Hepatocyte (in vitro differentiated cells): Measurements from ENCODE around the gene LDLRAD3. TPM values are rescaled to one million over a fixed set of nuclear protein-coding genes. Genes with fewer than 3 reads are reported as not detected.

Experiments used
- DNase-seq: peaks from one replicate; pipeline ENCODE4 v3.0.0-alpha.2; 2016; ENCODE audit warnings: low spot score
- H2AFZ ChIP-seq: fragments of 200-600 bp; sonication (generic); 2 replicates; pipeline ENCODE4 v1.6.0; 2016; ENCODE audit warnings: antibody characterized with exemption, mild to moderate bottlenecking
- H3K27ac ChIP-seq: fragments of 200-600 bp; sonication (generic); 2 replicates; pipeline ENCODE4 v1.5.1; 2016; ENCODE audit warnings: mild to moderate bottlenecking
- H3K27me3 ChIP-seq: fragments of 200-600 bp; sonication (generic); 2 replicates; pipeline ENCODE4 v1.6.1; 2016
- H3K36me3 ChIP-seq: fragments of 200-600 bp; sonication (generic); replicated peaks from 2 replicates; pipeline ENCODE4 v1.5.1; 2016; ENCODE audit warnings: low read depth; ENCODE audit not compliant: insufficient read depth
- H3K4me1 ChIP-seq: fragments of 200-600 bp; sonication (generic); 2 replicates; pipeline ENCODE4 v1.5.1; 2016; ENCODE audit warnings: mild to moderate bottlenecking, moderate library complexity; ENCODE audit not compliant: insufficient read depth
- H3K4me2 ChIP-seq: fragments of 200-600 bp; sonication (generic); 2 replicates; pipeline ENCODE4 v1.6.0; 2016
- H3K4me3 ChIP-seq: fragments of 200-600 bp; sonication (generic); 2 replicates; pipeline ENCODE4 v1.5.1; 2016; ENCODE audit warnings: mild to moderate bottlenecking
- H3K79me2 ChIP-seq: fragments of 200-600 bp; sonication (generic); 2 replicates; pipeline ENCODE4 v1.6.0; 2017; ENCODE audit warnings: mild to moderate bottlenecking
- H3K9me2 ChIP-seq: fragments of 200-600 bp; sonication (generic); replicated peaks from 2 replicates; pipeline ENCODE4 v1.6.0; 2017; ENCODE audit warnings: mild to moderate bottlenecking; ENCODE audit not compliant: insufficient read depth
- H3K9me3 ChIP-seq: fragments of 200-600 bp; sonication (generic); 2 replicates; pipeline ENCODE4 v1.5.1; 2016; ENCODE audit warnings: low read depth, mild to moderate bottlenecking
- H4K20me1 ChIP-seq: fragments of 200-600 bp; sonication (generic); 2 replicates; pipeline ENCODE4 v1.6.0; 2016; ENCODE audit warnings: mild to moderate bottlenecking; ENCODE audit not compliant: insufficient read depth, poor library complexity, severe bottlenecking
- EZH2 ChIP-seq: fragments of 200-600 bp; sonication (generic); IDR thresholded peaks from 2 replicates; pipeline ENCODE4 v1.6.1; 2016; ENCODE audit warnings: antibody characterized with exemption, mild to moderate bottlenecking, borderline replicate concordance
- EZH2phosphoT487 ChIP-seq: fragments of 200-600 bp; sonication (generic); IDR thresholded peaks from one replicate; pipeline ENCODE4 v1.6.1; 2018; ENCODE audit warnings: antibody characterized with exemption, mild to moderate bottlenecking, low read depth, moderate library complexity; ENCODE audit not compliant: unreplicated experiment, severe bottlenecking
- WGBS: methylation state at CpG from one replicate; pipeline ENCODE4 v1.1.6; 2016; ENCODE audit warnings: low lambda C conversion rate; ENCODE audit errors: missing lambda C conversion rate; 5-methylcytosine and 5-hydroxymethylcytosine counted together
- polyA plus RNA-seq: library from polyadenylated mRNA; unstranded; fragments of >200 nt; fragmentation: Nextera tagmentation; extraction: Ambion mirVana; gene quantifications from 2 replicates; pipeline ENCODE4 v1.2.1, GENCODE V29; 2016
- total RNA-seq: library from RNA; depleted of rRNA; stranded (reverse); fragments of >200 nt; gene quantifications from 2 replicates; pipeline ENCODE4 v1.2.3, GENCODE V29; 2014
- TF ChIP-seq, protein P1 (sequence below): fragments of 200-600 bp; sonication (generic); IDR thresholded peaks from 2 replicates; pipeline ENCODE4 v1.5.1; 2016; ENCODE audit warnings: antibody characterized with exemption, mild to moderate bottlenecking; ENCODE audit not compliant: poor library complexity

LDLRAD3 gene
- total and polyA plus RNA-seq, 2 experiments from 2014 or later, result 12.2 TPM

DNA sequence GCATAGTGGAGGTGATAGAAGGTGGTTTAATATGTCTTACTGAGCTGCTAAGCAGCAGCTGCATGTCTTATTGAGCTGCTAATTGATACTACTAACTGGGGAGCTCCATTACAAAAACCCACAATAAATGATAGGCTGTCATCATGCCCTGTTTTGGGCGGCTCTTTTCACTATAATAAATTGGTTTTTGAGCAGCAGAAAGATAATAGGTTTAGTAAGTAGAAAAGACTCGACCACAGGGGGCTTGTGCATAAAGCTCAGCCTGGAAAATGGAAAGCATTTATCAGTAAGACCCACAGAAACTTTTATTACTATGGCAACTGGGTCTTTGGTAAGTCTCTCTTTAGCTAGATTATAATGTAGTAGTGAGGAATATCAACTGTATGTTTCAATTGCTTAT lies 117.6 kb downstream of the LDLRAD3 start:
- H3K36me3 ChIP-seq, result no peaks in the 10 kb centered on the region
- 74% methylated on average over 2 of the region's 2 CpGs for WGBS
- DNase-seq, result no peak

DNA sequence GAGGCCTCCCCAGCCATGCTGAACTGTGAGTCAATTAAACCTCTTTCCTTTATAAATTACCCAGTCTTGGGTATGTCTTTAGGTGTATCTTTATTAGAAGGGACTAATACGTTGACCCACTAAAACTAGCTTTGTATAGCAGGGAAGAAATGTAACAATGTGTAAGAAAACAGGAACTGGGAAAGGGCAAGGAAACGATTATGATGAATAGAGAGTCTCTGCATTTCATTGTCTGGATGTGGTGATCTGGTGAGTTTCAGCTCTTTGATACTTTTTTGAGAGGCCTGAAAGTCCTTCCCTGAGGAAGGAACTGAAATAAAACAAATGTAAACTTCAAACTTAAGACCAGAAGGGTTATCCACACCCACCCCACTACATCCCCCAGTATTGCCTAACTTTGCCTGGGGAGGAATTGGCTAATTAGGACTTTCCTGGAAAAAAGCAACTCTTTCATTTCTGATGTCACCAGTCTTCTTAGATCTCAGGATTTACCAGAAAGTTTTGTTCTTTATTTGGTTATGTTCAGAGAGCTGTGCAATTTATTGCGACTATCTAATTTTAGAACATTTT lies 119.0 kb downstream of the LDLRAD3 start:
- H4K20me1 ChIP-seq, result no peaks in the 10 kb centered on the region
- H3K9me2 ChIP-seq, result no peaks in the 10 kb centered on the region
- H2AFZ ChIP-seq, result no peak overlapping the region
- no peak for DNase-seq
- WGBS, result 73% methylated on average over 3 of the region's 3 CpGs
- no peak overlapping the region for H3K4me2 ChIP-seq
- TF ChIP-seq EZH2, result no peak
- TF ChIP-seq, protein P1, sequence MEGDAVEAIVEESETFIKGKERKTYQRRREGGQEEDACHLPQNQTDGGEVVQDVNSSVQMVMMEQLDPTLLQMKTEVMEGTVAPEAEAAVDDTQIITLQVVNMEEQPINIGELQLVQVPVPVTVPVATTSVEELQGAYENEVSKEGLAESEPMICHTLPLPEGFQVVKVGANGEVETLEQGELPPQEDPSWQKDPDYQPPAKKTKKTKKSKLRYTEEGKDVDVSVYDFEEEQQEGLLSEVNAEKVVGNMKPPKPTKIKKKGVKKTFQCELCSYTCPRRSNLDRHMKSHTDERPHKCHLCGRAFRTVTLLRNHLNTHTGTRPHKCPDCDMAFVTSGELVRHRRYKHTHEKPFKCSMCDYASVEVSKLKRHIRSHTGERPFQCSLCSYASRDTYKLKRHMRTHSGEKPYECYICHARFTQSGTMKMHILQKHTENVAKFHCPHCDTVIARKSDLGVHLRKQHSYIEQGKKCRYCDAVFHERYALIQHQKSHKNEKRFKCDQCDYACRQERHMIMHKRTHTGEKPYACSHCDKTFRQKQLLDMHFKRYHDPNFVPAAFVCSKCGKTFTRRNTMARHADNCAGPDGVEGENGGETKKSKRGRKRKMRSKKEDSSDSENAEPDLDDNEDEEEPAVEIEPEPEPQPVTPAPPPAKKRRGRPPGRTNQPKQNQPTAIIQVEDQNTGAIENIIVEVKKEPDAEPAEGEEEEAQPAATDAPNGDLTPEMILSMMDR, result no peak
- TF ChIP-seq EZH2phosphoT487, result no peak
- H3K36me3 ChIP-seq, result no peaks in the 10 kb centered on the region
- H3K79me2 ChIP-seq, result no peaks in the 10 kb centered on the region
- H3K9me3 ChIP-seq, result no peaks in the 10 kb centered on the region
- H3K27me3 ChIP-seq, result no peaks in the 10 kb centered on the region
- no peaks in the 10 kb centered on the region for H3K4me1 ChIP-seq
- H3K4me3 ChIP-seq, result no peak overlapping the region
- no peak overlapping the region for H3K27ac ChIP-seq

More for the DNA sequence above, 117.6 kb downstream of the LDLRAD3 start:
- Histone ChIP-seq H3K27ac (no peak overlapping the region), H3K9me3 (no peaks in the 10 kb centered on the region), H3K79me2 (no peaks in the 10 kb centered on the region), H2AFZ (no peak overlapping the region), H3K27me3 (no peaks in the 10 kb centered on the region), H3K4me3 (no peak overlapping the region), H3K4me1 (no peaks in the 10 kb centered on the region), H3K9me2 (no peaks in the 10 kb centered on the region), H4K20me1 (no peaks in the 10 kb centered on the region), H3K4me2 (no peak overlapping the region)
- TF ChIP-seq, protein P1, result no peak
- TF ChIP-seq EZH2 (no peak), EZH2phosphoT487 (no peak)

DNA sequence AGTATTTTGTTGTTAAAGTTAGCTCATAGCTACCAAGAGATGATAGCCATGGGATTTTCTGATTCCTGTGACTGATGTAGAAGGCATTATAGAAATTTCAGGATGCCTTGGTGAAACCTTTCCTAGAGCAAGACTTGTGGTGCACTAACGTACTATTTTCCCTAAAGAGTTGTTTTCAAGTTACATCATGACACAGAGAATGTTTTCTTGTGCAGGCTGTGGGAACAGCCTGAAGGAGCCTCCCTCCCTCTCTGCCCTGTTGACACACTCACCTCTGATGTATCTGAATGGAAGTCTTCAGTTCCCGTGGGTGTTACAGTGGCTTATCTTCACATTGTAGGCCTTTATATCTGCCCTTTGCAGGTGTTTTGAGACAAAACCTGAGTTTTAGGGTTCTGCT lies 121.6 kb downstream of the LDLRAD3 start:
- Histone ChIP-seq H3K4me1 (no peaks in the 10 kb centered on the region), H3K4me3 (no peak overlapping the region), H3K9me2 (no peaks in the 10 kb centered on the region), H2AFZ (no peak overlapping the region), H3K36me3 (no peaks in the 10 kb centered on the region), H3K27me3 (no peaks in the 10 kb centered on the region), H3K4me2 (no peak overlapping the region), H3K9me3 (no peaks in the 10 kb centered on the region), H3K27ac (no peak overlapping the region), H3K79me2 (no peaks in the 10 kb centered on the region), H4K20me1 (no peaks in the 10 kb centered on the region)
- DNase-seq, result no peak
- TF ChIP-seq, protein P1, result no peak
- TF ChIP-seq EZH2, result no peak
- no peak for TF ChIP-seq EZH2phosphoT487
- 77% methylated on average over 2 of the region's 2 CpGs for WGBS
